Natural killer cell treated with Interleukin-12 subunit alpha and Interleukin-12 subunit beta and Interleukin-15 and Interleukin-18, amount 100 ng/mL, for 72 hours (primary cell): ENCODE results near the gene GRIA3. TPM values are rescaled to one million over a fixed set of nuclear protein-coding genes. Genes with fewer than 3 reads are reported as not detected.

ENCODE experiments used
- ATAC-seq, 2 donors: fragments of 150-1000 bp; cut with Tn5 transposase in 1 of 2; sonication (Bioruptor Pico), chemical (Tn5 transposase) in 1 of 2; 2 replicates each; pipeline ENCODE4 v1.10.0; 2021
- DNase-seq: peaks from one replicate; pipeline ENCODE4 v3.0.0; 2022; ENCODE audit warnings: low spot score
- H3K27ac Mint-ChIP-seq, 2 donors: 1 replicate in 1 of 2; 2 replicates in 1 of 2; pipeline ENCODE4 v1.8.0; 2022; ENCODE audit warnings: mixed read lengths in 2 of 2, mild to moderate bottlenecking in 1 of 2, moderate library complexity in 1 of 2
- H3K27me3 Mint-ChIP-seq, 2 donors: 1 replicate in 1 of 2; 2 replicates in 1 of 2; pipeline ENCODE4 v1.8.0; 2022; ENCODE audit warnings: mixed read lengths in 2 of 2
- H3K36me3 Mint-ChIP-seq: one replicate; pipeline ENCODE4 v1.8.0; 2022; ENCODE audit warnings: mixed read lengths
- H3K4me1 Mint-ChIP-seq, 2 donors: 1 replicate in 1 of 2; 2 replicates in 1 of 2; pipeline ENCODE4 v1.8.0; 2022; ENCODE audit warnings: low read depth in 2 of 2, mixed read lengths in 2 of 2, mild to moderate bottlenecking in 1 of 2
- H3K4me3 Mint-ChIP-seq: one replicate; pipeline ENCODE4 v1.8.0; 2022; ENCODE audit warnings: mixed read lengths
- H3K9me3 Mint-ChIP-seq: 2 replicates; pipeline ENCODE4 v1.8.0; 2022; ENCODE audit warnings: mixed read lengths
- total RNA-seq, 2 donors: library from RNA; stranded (reverse); gene quantifications; one replicate each; pipeline ENCODE4 v1.2.3, GENCODE V29; 2022

The GRIA3 gene
- total RNA-seq: not detected

- H3K36me3 Mint-ChIP-seq: no peaks in the 10 kb centered on the region
- peaks cover 3% of the 10 kb centered on the region for H3K9me3 Mint-ChIP-seq
- peak within 1 kb of the TSS; percentile 2 for H3K4me3 Mint-ChIP-seq
- no peak within 1 kb of the TSS for H3K27ac Mint-ChIP-seq
- H3K27me3 Mint-ChIP-seq: peaks cover 30 to 52% of the 10 kb centered on the region in 2 donors
- DNase-seq (no peak), ATAC-seq (no peak)
- H3K4me1 Mint-ChIP-seq: peaks cover 0 to 3% of the 10 kb centered on the region in 2 donors
Measured at GRCh38 chrX:123184219-123184865, at the start of gene GRIA3. GRIA3 (plus strand) TSS chrX:123184278; CDS start chrX:123184536, 258 bp downstream.

- Mint-ChIP-seq H3K4me3 (no peak overlapping the region), H3K27ac (no peak overlapping the region), H3K36me3 (no peaks in the 10 kb centered on the region), H3K27me3 (no peaks in the 10 kb centered on the region), H3K4me1 (no peaks in the 10 kb centered on the region), H3K9me3 (no peaks in the 10 kb centered on the region)
- ATAC-seq (no peak), DNase-seq (no peak)
Measured at GRCh38 chrX:123138473-123138872, 45.6 kb upstream of the GRIA3 start.

GRCh38 chrX:123140454-123140853 is 43.6 kb upstream of the GRIA3 start:
- DNase-seq (no peak), ATAC-seq (no peak)
- no peak overlapping the region for H3K27ac Mint-ChIP-seq
- no peak overlapping the region for H3K4me3 Mint-ChIP-seq
- H3K4me1 Mint-ChIP-seq: no peaks in the 10 kb centered on the region
- H3K36me3 Mint-ChIP-seq: no peaks in the 10 kb centered on the region
- H3K27me3 Mint-ChIP-seq: no peaks in the 10 kb centered on the region
- H3K9me3 Mint-ChIP-seq: no peaks in the 10 kb centered on the region

- DNase-seq (no peak), ATAC-seq (no peak)
- no peaks in the 10 kb centered on the region for H3K27me3 Mint-ChIP-seq
- no peak overlapping the region for H3K27ac Mint-ChIP-seq
- H3K4me3 Mint-ChIP-seq: no peak overlapping the region
- no peaks in the 10 kb centered on the region for H3K36me3 Mint-ChIP-seq
- H3K9me3 Mint-ChIP-seq: no peaks in the 10 kb centered on the region
- no peaks in the 10 kb centered on the region for H3K4me1 Mint-ChIP-seq
Measured at GRCh38 chrX:123140904-123141303, 43.2 kb upstream of the GRIA3 start.

GRCh38 chrX:123153846-123154335 is 30.2 kb upstream of the GRIA3 start:
- H3K4me3 Mint-ChIP-seq: no peak overlapping the region
- H3K27ac Mint-ChIP-seq: no peak overlapping the region
- H3K4me1 Mint-ChIP-seq: no peaks in the 10 kb centered on the region
- ATAC-seq (no peak), DNase-seq (no peak)
- H3K36me3 Mint-ChIP-seq: no peaks in the 10 kb centered on the region
- peaks cover 0 to 6% of the 10 kb centered on the region in 2 donors for H3K27me3 Mint-ChIP-seq
- peaks cover 3% of the 10 kb centered on the region for H3K9me3 Mint-ChIP-seq

GRCh38 chrX:123155327-123155726 is 28.8 kb upstream of the GRIA3 start:
- DNase-seq: no peak
- Mint-ChIP-seq H3K4me1 (no peaks in the 10 kb centered on the region), H3K36me3 (no peaks in the 10 kb centered on the region), H3K9me3 (peaks cover 3% of the 10 kb centered on the region), H3K27ac (no peak overlapping the region), H3K27me3 (peaks cover 0 to 6% of the 10 kb centered on the region in 2 donors), H3K4me3 (no peak overlapping the region)
- ATAC-seq: no peak

- Mint-ChIP-seq H3K4me1 (no peaks in the 10 kb centered on the region), H3K36me3 (no peaks in the 10 kb centered on the region), H3K4me3 (no peak overlapping the region), H3K27me3 (peaks cover 0 to 4% of the 10 kb centered on the region in 2 donors), H3K27ac (no peak overlapping the region), H3K9me3 (peaks cover 3% of the 10 kb centered on the region)
- no peak for DNase-seq
- ATAC-seq: no peak
Measured at GRCh38 chrX:123157586-123157985, 26.5 kb upstream of the GRIA3 start.

GRCh38 chrX:123159403-123159802 is 24.7 kb upstream of the GRIA3 start:
- ATAC-seq: no peak
- no peak for DNase-seq
- Mint-ChIP-seq H3K4me3 (no peak overlapping the region), H3K27me3 (peaks cover 0 to 4% of the 10 kb centered on the region in 2 donors), H3K4me1 (no peaks in the 10 kb centered on the region), H3K9me3 (peaks cover 3% of the 10 kb centered on the region), H3K27ac (no peak overlapping the region), H3K36me3 (no peaks in the 10 kb centered on the region)

- Mint-ChIP-seq H3K4me3 (no peak overlapping the region), H3K27ac (no peak overlapping the region), H3K4me1 (no peaks in the 10 kb centered on the region), H3K36me3 (no peaks in the 10 kb centered on the region), H3K9me3 (peaks cover 7% of the 10 kb centered on the region), H3K27me3 (peaks cover 0 to 11% of the 10 kb centered on the region in 2 donors)
- ATAC-seq (no peak), DNase-seq (no peak)
Measured at GRCh38 chrX:123167621-123168020, 16.5 kb upstream of the GRIA3 start.

- no peaks in the 10 kb centered on the region for H3K36me3 Mint-ChIP-seq
- H3K4me1 Mint-ChIP-seq: no peaks in the 10 kb centered on the region
- peaks cover 7% of the 10 kb centered on the region for H3K9me3 Mint-ChIP-seq
- no peak overlapping the region for H3K27ac Mint-ChIP-seq
- ATAC-seq (no peak), DNase-seq (no peak)
- peaks cover 0 to 11% of the 10 kb centered on the region in 2 donors for H3K27me3 Mint-ChIP-seq
- H3K4me3 Mint-ChIP-seq: no peak overlapping the region
Measured at GRCh38 chrX:123169247-123169901, 14.7 kb upstream of the GRIA3 start.

- no peak for ATAC-seq
- Mint-ChIP-seq H3K9me3 (peaks cover 7% of the 10 kb centered on the region), H3K27ac (no peak overlapping the region), H3K36me3 (no peaks in the 10 kb centered on the region), H3K4me3 (no peak overlapping the region), H3K4me1 (no peaks in the 10 kb centered on the region), H3K27me3 (peaks cover 0 to 11% of the 10 kb centered on the region in 2 donors)
- DNase-seq: no peak
Measured at GRCh38 chrX:123170546-123170945, 13.5 kb upstream of the GRIA3 start.

- Mint-ChIP-seq H3K27me3 (peaks cover 0 to 5% of the 10 kb centered on the region in 2 donors), H3K4me3 (no peak overlapping the region), H3K9me3 (peaks cover 5% of the 10 kb centered on the region), H3K36me3 (no peaks in the 10 kb centered on the region), H3K4me1 (no peaks in the 10 kb centered on the region), H3K27ac (no peak overlapping the region)
- DNase-seq (no peak), ATAC-seq (no peak)
Measured at GRCh38 chrX:123171781-123172180, 12.3 kb upstream of the GRIA3 start.

- H3K27ac Mint-ChIP-seq: no peak overlapping the region
- no peaks in the 10 kb centered on the region for H3K36me3 Mint-ChIP-seq
- no peak overlapping the region for H3K4me3 Mint-ChIP-seq
- ATAC-seq: no peak
- DNase-seq: no peak
- H3K9me3 Mint-ChIP-seq: no peaks in the 10 kb centered on the region
- H3K4me1 Mint-ChIP-seq: no peaks in the 10 kb centered on the region
- no peaks in the 10 kb centered on the region for H3K27me3 Mint-ChIP-seq
Measured at GRCh38 chrX:123172869-123173268, 11.2 kb upstream of the GRIA3 start.

GRCh38 chrX:123173833-123174232 is 10.2 kb upstream of the GRIA3 start:
- Mint-ChIP-seq H3K36me3 (no peaks in the 10 kb centered on the region), H3K4me1 (no peaks in the 10 kb centered on the region), H3K9me3 (no peaks in the 10 kb centered on the region), H3K27me3 (no peaks in the 10 kb centered on the region), H3K27ac (no peak overlapping the region), H3K4me3 (no peak overlapping the region)
- ATAC-seq: no peak
- no peak for DNase-seq
